Keratinocyte (primary cell): ENCODE data around the gene RWDD2A. TPM values are rescaled to one million over a fixed set of nuclear protein-coding genes. Genes with fewer than 3 reads are reported as not detected.

ENCODE experiments used
- DNase-seq: peaks from one replicate; pipeline ENCODE4 v3.0.0-alpha.2; 2011; ENCODE audit warnings: low read depth, missing footprints, low spot score
- FAIRE-seq: peaks from 2 replicates; lab custom pipeline; 2011; peaks lifted over from hg19 to GRCh38; lab: Jason Lieb, UNC
- H2AFZ ChIP-seq: 2 replicates; pipeline ENCODE4 v1.6.0; 2012; ENCODE audit warnings: low read length, control low read depth, inconsistent platforms; ENCODE audit not compliant: control insufficient read depth
- H3K27ac ChIP-seq: 2 replicates; pipeline ENCODE4 v1.5.1; 2011; ENCODE audit warnings: low read length; ENCODE audit not compliant: control insufficient read depth, insufficient read depth
- H3K27me3 ChIP-seq: 3 replicates; pipeline ENCODE4 v1.6.0; 2011; ENCODE audit warnings: low read length; ENCODE audit not compliant: control insufficient read depth, insufficient read depth; ENCODE audit errors: extremely low read depth
- H3K36me3 ChIP-seq, 2 experiments: 2 replicates in 1 of 2; 3 replicates in 1 of 2; pipeline ENCODE4 v1.5.1; 2011; ENCODE audit warnings: low read length in 2 of 2, mild to moderate bottlenecking in 1 of 2; ENCODE audit not compliant: control insufficient read depth in 2 of 2, insufficient read depth in 2 of 2; ENCODE audit errors: extremely low read depth in 1 of 2
- H3K4me1 ChIP-seq: 3 replicates; pipeline ENCODE4 v1.5.1; 2011; ENCODE audit warnings: low read length; ENCODE audit not compliant: control insufficient read depth, insufficient read depth; ENCODE audit errors: extremely low read depth
- H3K4me2 ChIP-seq: 3 replicates; pipeline ENCODE4 v1.6.0; 2011; ENCODE audit warnings: low read depth, low read length; ENCODE audit not compliant: control insufficient read depth, insufficient read depth; ENCODE audit errors: extremely low read depth
- H3K4me3 ChIP-seq, 3 experiments: fragments of 200-600 bp in 1 of 3; sonication (generic) in 1 of 3; 2 replicates in 2 of 3; 3 replicates in 1 of 3; pipeline ENCODE4 v1.5.1; 2011 to 2016; ENCODE audit warnings: low read length in 3 of 3, mild to moderate bottlenecking in 3 of 3, control low read depth in 2 of 3, inconsistent platforms in 1 of 3, low read depth in 1 of 3, mixed read lengths in 1 of 3, mixed run types in 1 of 3, moderate library complexity in 1 of 3; ENCODE audit not compliant: control insufficient read depth in 2 of 3, insufficient read depth in 2 of 3; ENCODE audit errors: extremely low read depth in 1 of 3
- H3K79me2 ChIP-seq: 2 replicates; pipeline ENCODE4 v1.6.0; 2012; ENCODE audit warnings: low read length; ENCODE audit not compliant: control insufficient read depth, insufficient read depth
- H3K9ac ChIP-seq: 3 replicates; pipeline ENCODE4 v1.6.0; 2011; ENCODE audit warnings: low read length; ENCODE audit not compliant: control insufficient read depth, insufficient read depth; ENCODE audit errors: extremely low read depth
- H3K9me1 ChIP-seq: 3 replicates; pipeline ENCODE4 v1.6.0; 2011; ENCODE audit warnings: low read length; ENCODE audit not compliant: control insufficient read depth, insufficient read depth; ENCODE audit errors: extremely low read depth
- H3K9me3 ChIP-seq: 2 replicates; pipeline ENCODE4 v1.5.1; 2012; ENCODE audit warnings: low read depth, low read length; ENCODE audit not compliant: control insufficient read depth
- H4K20me1 ChIP-seq: 3 replicates; pipeline ENCODE4 v1.6.0; 2011; ENCODE audit warnings: low read length; ENCODE audit not compliant: control insufficient read depth, insufficient read depth; ENCODE audit errors: extremely low read depth
- CTCF ChIP-seq, 3 experiments: IDR thresholded peaks in 1 of 3; conservative IDR thresholded peaks in 1 of 3; optimal IDR thresholded peaks in 1 of 3; 2 replicates in 2 of 3; 3 replicates in 1 of 3; pipeline versions ENCODE3 to v1.5.1; 2011; ENCODE audit warnings: low read length in 3 of 3, mild to moderate bottlenecking in 3 of 3, moderate library complexity in 2 of 3, control low read depth in 1 of 3, inconsistent platforms in 1 of 3; ENCODE audit not compliant: insufficient read depth in 2 of 3; ENCODE audit errors: extremely low read depth in 1 of 3
- EZH2 ChIP-seq: IDR thresholded peaks from one replicate; pipeline ENCODE4 v1.6.1; 2012; ENCODE audit warnings: inconsistent platforms, mild to moderate bottlenecking, low read length, moderate library complexity
- dilution Hi-C: fragments of 300-500 bp; cut with MboI; formaldehyde crosslinking; loops from one replicate; pipeline ENCODE4 v1.7.0; 2020; ENCODE audit warnings: low sequenced_read_pairs; ENCODE audit not compliant: extremely low pct_ligation_motif_present
- polyA plus RNA-seq, 5 experiments: library from polyadenylated mRNA; depleted of rRNA in 3 of 5; stranded (reverse) in 3 of 5; stranded (forward) in 1 of 5; unstranded in 1 of 5; fragments of >200 nt; gene quantifications; 1 replicate in 1 of 5; 2 replicates in 3 of 5; 3 replicates in 1 of 5; pipeline versions ENCODE4 v1.2.1 to v1.2.3, GENCODE V29; 2011 to 2012; ENCODE audit warnings: missing spikeins in 2 of 5, low read depth in 1 of 5, low replicate concordance in 1 of 5

RWDD2A gene
- polyA plus RNA-seq, 1 donor (not counting 4 experiments of a cell fraction or from before 2014, with no cell fraction given), result 1.5 TPM

- FAIRE-seq, result peak; percentile 88
- H2AFZ ChIP-seq, result no peak overlapping the region
- peaks cover 4 to 12% of the 10 kb centered on the region in 2 experiments for H3K36me3 ChIP-seq
- H3K79me2 ChIP-seq, result no peaks in the 10 kb centered on the region
- H3K4me1 ChIP-seq, result no peaks in the 10 kb centered on the region
- H4K20me1 ChIP-seq, result no peaks in the 10 kb centered on the region
- no peak overlapping the region for H3K27ac ChIP-seq
- H3K9me1 ChIP-seq, result no peaks in the 10 kb centered on the region
- H3K9me3 ChIP-seq, result no peaks in the 10 kb centered on the region
- H3K27me3 ChIP-seq, result no peaks in the 10 kb centered on the region
- dilution Hi-C loops, result no loop called here
- TF ChIP-seq CTCF (optimal IDR thresholded peaks at IDR 0.05 in 1 of 3, IDR thresholded peaks at IDR 0.05 in 1 of 3, conservative IDR thresholded peaks at IDR 0.05 in 1 of 3; ENCODE audit: extremely low read depth in 1 of 3, insufficient read depth in 2 of 3, low read length in 3 of 3) (peak; percentile 80 to 90 (median 81)), EZH2 (no peak)
- H3K4me2 ChIP-seq, result no peak overlapping the region
- no peak for DNase-seq
- no peak overlapping the region for H3K4me3 ChIP-seq
- H3K9ac ChIP-seq, result no peak overlapping the region
Measured at GRCh38 chr6:83215131-83216047, 22.2 kb downstream of the RWDD2A start.

- Histone ChIP-seq H3K79me2 (no peaks in the 10 kb centered on the region), H4K20me1 (no peaks in the 10 kb centered on the region), H3K36me3 (peaks cover 4 to 12% of the 10 kb centered on the region in 2 experiments), H3K9me3 (no peaks in the 10 kb centered on the region), H3K27me3 (no peaks in the 10 kb centered on the region), H3K4me1 (no peaks in the 10 kb centered on the region), H3K9me1 (no peaks in the 10 kb centered on the region), H3K9ac (no peak overlapping the region), H3K4me3 (no peak overlapping the region), H3K4me2 (no peak overlapping the region), H3K27ac (no peak overlapping the region), H2AFZ (no peak overlapping the region)
- FAIRE-seq (no peak), DNase-seq (no peak)
- dilution Hi-C loops, result no loop called here
- TF ChIP-seq CTCF (optimal IDR thresholded peaks at IDR 0.05 in 1 of 3, IDR thresholded peaks at IDR 0.05 in 1 of 3, conservative IDR thresholded peaks at IDR 0.05 in 1 of 3; ENCODE audit: extremely low read depth in 1 of 3, insufficient read depth in 2 of 3, low read length in 3 of 3), result no peak
- TF ChIP-seq EZH2, result no peak
Measured at GRCh38 chr6:83216806-83217205, 23.6 kb downstream of the RWDD2A start.
